Endothelial cell of umbilical vein (primary cell): ENCODE data around the gene EHBP1L1.

Experiments
- EZH2 ChIP-seq: IDR thresholded peaks from 2 replicates; pipeline ENCODE4 v1.6.1; 2012; ENCODE audit warnings: borderline replicate concordance, low read depth, mild to moderate bottlenecking, moderate library complexity, low read length, inconsistent platforms; ENCODE audit not compliant: severe bottlenecking
- MYC ChIP-seq: IDR thresholded peaks from one replicate; pipeline ENCODE4 v1.6.1; 2011; ENCODE audit warnings: mild to moderate bottlenecking, low read depth, low read length
- POLR2A ChIP-seq: IDR thresholded peaks from 2 replicates; pipeline ENCODE4 v1.6.1; 2012; ENCODE audit warnings: low read depth, mild to moderate bottlenecking, control low read depth, low read length
- POLR2AphosphoS5 ChIP-seq: IDR thresholded peaks from 2 replicates; pipeline ENCODE4 v1.6.1; 2012; ENCODE audit warnings: low read depth, mild to moderate bottlenecking, control low read depth, low read length, moderate library complexity; ENCODE audit not compliant: insufficient read depth
- TF ChIP-seq, protein P1 (sequence below), 2 donors: IDR thresholded peaks; 1 replicate in 1 of 2; 2 replicates in 1 of 2; pipeline ENCODE4 v1.5.1; 2011; ENCODE audit warnings: low read length in 2 of 2, mild to moderate bottlenecking in 2 of 2, moderate library complexity in 2 of 2, control low read depth in 1 of 2, inconsistent platforms in 1 of 2, low read depth in 1 of 2; ENCODE audit not compliant: insufficient read depth in 1 of 2; ENCODE audit errors: extremely low read depth in 1 of 2

DNA sequence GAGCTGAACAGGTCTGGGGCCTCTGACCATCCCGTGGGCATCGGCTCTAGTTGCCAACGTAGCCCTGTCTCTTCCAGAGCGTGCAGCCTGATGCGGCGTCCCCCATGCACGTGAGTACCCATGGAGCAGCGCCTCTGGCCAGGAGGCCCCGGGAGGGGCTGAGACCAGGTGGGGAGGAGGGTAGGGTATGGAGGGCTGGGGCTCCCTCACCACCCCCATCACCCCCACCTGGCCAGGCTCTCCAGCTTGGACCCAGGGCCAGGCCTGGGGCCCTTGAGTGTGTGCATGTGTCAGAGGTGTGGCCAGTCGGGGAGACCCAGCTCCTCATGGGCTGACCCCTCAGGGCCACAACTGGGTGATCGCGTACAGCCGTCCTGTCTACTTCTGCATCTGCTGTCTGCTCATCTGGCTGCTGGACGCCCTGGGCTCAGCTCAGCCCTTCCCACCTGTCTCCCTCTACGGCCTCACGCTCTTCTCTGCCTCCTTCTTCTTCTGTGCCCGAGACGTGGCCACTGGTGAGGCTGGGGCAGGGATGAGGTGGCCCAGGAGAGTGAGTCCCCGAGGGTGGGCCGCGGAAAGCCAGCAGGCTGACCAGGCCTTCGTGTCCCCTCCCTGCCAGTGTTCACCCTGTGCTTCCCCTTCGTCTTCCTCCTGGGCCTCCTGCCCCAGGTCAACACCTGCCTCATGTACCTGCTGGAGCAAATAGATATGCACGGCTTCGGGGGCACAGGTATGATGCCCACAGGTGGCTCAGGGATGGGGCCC lies 48.2 kb downstream of the EHBP1L1 start:
- TF ChIP-seq, protein P1, sequence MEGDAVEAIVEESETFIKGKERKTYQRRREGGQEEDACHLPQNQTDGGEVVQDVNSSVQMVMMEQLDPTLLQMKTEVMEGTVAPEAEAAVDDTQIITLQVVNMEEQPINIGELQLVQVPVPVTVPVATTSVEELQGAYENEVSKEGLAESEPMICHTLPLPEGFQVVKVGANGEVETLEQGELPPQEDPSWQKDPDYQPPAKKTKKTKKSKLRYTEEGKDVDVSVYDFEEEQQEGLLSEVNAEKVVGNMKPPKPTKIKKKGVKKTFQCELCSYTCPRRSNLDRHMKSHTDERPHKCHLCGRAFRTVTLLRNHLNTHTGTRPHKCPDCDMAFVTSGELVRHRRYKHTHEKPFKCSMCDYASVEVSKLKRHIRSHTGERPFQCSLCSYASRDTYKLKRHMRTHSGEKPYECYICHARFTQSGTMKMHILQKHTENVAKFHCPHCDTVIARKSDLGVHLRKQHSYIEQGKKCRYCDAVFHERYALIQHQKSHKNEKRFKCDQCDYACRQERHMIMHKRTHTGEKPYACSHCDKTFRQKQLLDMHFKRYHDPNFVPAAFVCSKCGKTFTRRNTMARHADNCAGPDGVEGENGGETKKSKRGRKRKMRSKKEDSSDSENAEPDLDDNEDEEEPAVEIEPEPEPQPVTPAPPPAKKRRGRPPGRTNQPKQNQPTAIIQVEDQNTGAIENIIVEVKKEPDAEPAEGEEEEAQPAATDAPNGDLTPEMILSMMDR (IDR thresholded peaks at IDR 0.05; ENCODE audit: extremely low read depth in 1 of 2, insufficient read depth in 1 of 2, low read depth in 1 of 2, low read length in 2 of 2), result no peak
- TF ChIP-seq POLR2A, result no peak
- no peak for TF ChIP-seq MYC
- no peak for TF ChIP-seq EZH2
- TF ChIP-seq POLR2AphosphoS5, result no peak
